ENCODE results near the gene PTPRN2. TPM values are rescaled to one million over a fixed set of nuclear protein-coding genes. Genes with fewer than 3 reads are reported as not detected.

PTPRN2 gene
- polyA plus RNA-seq, 1 of the 3 experiments (the other 2 are of a cell fraction): 4.0 TPM

DNA sequence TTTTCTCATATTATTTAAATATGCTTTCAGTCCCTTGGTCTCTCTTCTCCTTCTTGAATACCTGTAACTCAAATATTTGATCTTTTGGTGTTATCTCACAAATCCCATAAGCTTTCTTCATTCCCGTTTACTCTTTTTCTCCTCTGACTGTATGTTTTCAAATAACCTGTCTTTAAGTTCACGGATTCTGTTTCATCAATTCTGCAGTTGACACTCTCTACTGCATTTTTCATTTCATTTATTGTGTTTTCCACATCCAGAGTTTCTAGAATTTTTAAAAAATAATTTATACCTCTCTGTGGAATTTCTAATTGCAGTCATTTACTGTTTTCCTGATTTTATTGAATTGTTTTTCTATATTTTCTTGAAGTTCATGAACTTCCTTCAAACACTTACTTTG lies 298.4 kb downstream of the PTPRN2 start:
- H3K79me2 ChIP-seq (ENCODE audit: insufficient read depth): no peaks in the 10 kb centered on the region
- no peaks in the 10 kb centered on the region for H3K27me3 ChIP-seq (ENCODE audit: insufficient read depth)
- peaks cover 0 to 8% of the 10 kb centered on the region in 2 experiments; a peak in 1 of 4 replicates for H3K4me1 ChIP-seq (ENCODE audit: control insufficient read depth in 1 of 2, insufficient read depth in 2 of 2, low read depth in 1 of 2, low read length in 1 of 2)
- CTCF ChIA-PET: no interaction called here
- DNase-seq: no peak
- no peak overlapping the region for H3K9ac ChIP-seq
- no peak overlapping the region for H3K4me3 ChIP-seq (ENCODE audit: low read depth in 2 of 2, low read length in 1 of 2)
- no peaks in the 10 kb centered on the region for H3F3A ChIP-seq (replicated peaks; ENCODE audit: insufficient read depth)
- no peak overlapping the region for H2AFZ ChIP-seq (ENCODE audit: low read depth)
- H3K4me2 ChIP-seq: no peak overlapping the region
- H3K36me3 ChIP-seq (replicated peaks in 1 of 2; ENCODE audit: control insufficient read depth in 1 of 2, insufficient read depth in 2 of 2, low read length in 1 of 2): no peaks in the 10 kb centered on the region
- WGBS (ENCODE audit: low lambda C conversion rate): 36% methylated on average over 2 of the region's 2 CpGs
- H3K9me3 ChIP-seq: peaks cover 29% of the 10 kb centered on the region; the same call in 1 of the 2 replicates
- TF ChIP-seq RAD21 (IDR thresholded peaks at IDR 0.05; ENCODE audit: low read length): no peak
- TF ChIP-seq POLR2AphosphoS5 (IDR thresholded peaks at IDR 0.05; ENCODE audit: low read depth, low read length): no peak
- no peak for TF ChIP-seq FOXM1 (IDR thresholded peaks at IDR 0.05; ENCODE audit: low read depth)
- no peak for TF ChIP-seq SIN3A (IDR thresholded peaks at IDR 0.05; ENCODE audit: borderline replicate concordance, low read depth, low read length)
- no peak for TF ChIP-seq GABPA (IDR thresholded peaks at IDR 0.05; ENCODE audit: low read depth)
- no peak for TF ChIP-seq TAF1 (IDR thresholded peaks at IDR 0.05; ENCODE audit: borderline replicate concordance, low read depth, low read length)
- no peak overlapping the region for H3K27ac ChIP-seq (ENCODE audit: low read depth in 2 of 2, low read length in 1 of 2)
- H4K20me1 ChIP-seq (ENCODE audit: insufficient read depth): no peaks in the 10 kb centered on the region
- H3K9me2 ChIP-seq: no peaks in the 10 kb centered on the region
- POLR2A ChIA-PET: no interaction called here

- Histone ChIP-seq H3K4me2 (no peak overlapping the region), H3F3A (replicated peaks; ENCODE audit: insufficient read depth) (no peaks in the 10 kb centered on the region), H3K9me3 (peaks cover 29% of the 10 kb centered on the region; the same call in 1 of the 2 replicates), H3K4me1 (ENCODE audit: control insufficient read depth in 1 of 2, insufficient read depth in 2 of 2, low read depth in 1 of 2, low read length in 1 of 2) (peaks cover 0 to 11% of the 10 kb centered on the region in 2 experiments; a peak in 1 of 4 replicates), H4K20me1 (ENCODE audit: insufficient read depth) (no peaks in the 10 kb centered on the region), H3K9me2 (no peaks in the 10 kb centered on the region), H3K4me3 (ENCODE audit: low read depth in 2 of 2, low read length in 1 of 2) (no peak overlapping the region), H3K79me2 (ENCODE audit: insufficient read depth) (no peaks in the 10 kb centered on the region), H3K27me3 (ENCODE audit: insufficient read depth) (no peaks in the 10 kb centered on the region), H3K9ac (no peak overlapping the region), H2AFZ (ENCODE audit: low read depth) (no peak overlapping the region), H3K27ac (ENCODE audit: low read depth in 2 of 2, low read length in 1 of 2) (0 out of 4 replicates have a peak overlapping the region, but pooled peaks of 1 of the 2 experiments have one; percentile 19), H3K36me3 (replicated peaks in 1 of 2; ENCODE audit: control insufficient read depth in 1 of 2, insufficient read depth in 2 of 2, low read length in 1 of 2) (no peaks in the 10 kb centered on the region)
- TF ChIP-seq PBX3 (IDR thresholded peaks at IDR 0.05) (no peak), NFIC (IDR thresholded peaks at IDR 0.05; ENCODE audit: borderline replicate concordance) (no peak), GATA2 (CRISPR knock-in tag; IDR thresholded peaks at IDR 0.05) (peak; percentile 47)
- 20% methylated on average over 2 of the region's 2 CpGs for WGBS (ENCODE audit: low lambda C conversion rate)
- POLR2A ChIA-PET: interaction anchor here (1.5 kb wide), 1 partner anchor 12 kb away, joined by 8 read pairs; no protein-coding TSS in a partner anchor
- no peak for DNase-seq
- CTCF ChIA-PET: no interaction called here
Observed at GRCh38 chr7:158286210-158286609, 301.4 kb downstream of the PTPRN2 start.

- no peaks in the 10 kb centered on the region for H3K79me2 ChIP-seq (ENCODE audit: insufficient read depth)
- H3K9me2 ChIP-seq: no peaks in the 10 kb centered on the region
- ChIA-PET POLR2A (interaction anchor here (1.5 kb wide), 1 partner anchor 11 kb away, joined by 8 read pairs; no protein-coding TSS in a partner anchor), CTCF (interaction anchor here (1.4 kb wide), 1 partner anchor 16 kb away, joined by 3 read pairs; no protein-coding TSS in a partner anchor)
- no peak for DNase-seq
- H3K27ac ChIP-seq (ENCODE audit: low read depth in 2 of 2, low read length in 1 of 2): peak overlapping the region in 1 of 2 experiments; percentile 19; a peak in 1 of 4 replicates
- no peaks in the 10 kb centered on the region for H3K27me3 ChIP-seq (ENCODE audit: insufficient read depth)
- H4K20me1 ChIP-seq (ENCODE audit: insufficient read depth): no peaks in the 10 kb centered on the region
- H3K4me2 ChIP-seq: no peak overlapping the region
- H3K36me3 ChIP-seq (replicated peaks in 1 of 2; ENCODE audit: control insufficient read depth in 1 of 2, insufficient read depth in 2 of 2, low read length in 1 of 2): no peaks in the 10 kb centered on the region
- no peak overlapping the region for H3K9ac ChIP-seq
- no peak for TF ChIP-seq YY1 (IDR thresholded peaks at IDR 0.05; ENCODE audit: low read depth)
- TF ChIP-seq TEAD4 (IDR thresholded peaks at IDR 0.05; ENCODE audit: borderline replicate concordance, insufficient read depth): no peak
- no peak for TF ChIP-seq FOXM1 (IDR thresholded peaks at IDR 0.05; ENCODE audit: low read depth)
- TF ChIP-seq, protein P1, sequence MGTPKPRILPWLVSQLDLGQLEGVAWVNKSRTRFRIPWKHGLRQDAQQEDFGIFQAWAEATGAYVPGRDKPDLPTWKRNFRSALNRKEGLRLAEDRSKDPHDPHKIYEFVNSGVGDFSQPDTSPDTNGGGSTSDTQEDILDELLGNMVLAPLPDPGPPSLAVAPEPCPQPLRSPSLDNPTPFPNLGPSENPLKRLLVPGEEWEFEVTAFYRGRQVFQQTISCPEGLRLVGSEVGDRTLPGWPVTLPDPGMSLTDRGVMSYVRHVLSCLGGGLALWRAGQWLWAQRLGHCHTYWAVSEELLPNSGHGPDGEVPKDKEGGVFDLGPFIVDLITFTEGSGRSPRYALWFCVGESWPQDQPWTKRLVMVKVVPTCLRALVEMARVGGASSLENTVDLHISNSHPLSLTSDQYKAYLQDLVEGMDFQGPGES (IDR thresholded peaks at IDR 0.05; ENCODE audit: low read depth, low read length): no peak
- TF ChIP-seq EZH2phosphoT487 (IDR thresholded peaks at IDR 0.05; ENCODE audit: borderline replicate concordance, low read depth): no peak
- no peak for TF ChIP-seq RCOR1 (IDR thresholded peaks at IDR 0.05; ENCODE audit: low read length)
- TF ChIP-seq TCF12 (IDR thresholded peaks at IDR 0.05): no peak
- no peak for TF ChIP-seq NFIC (IDR thresholded peaks at IDR 0.05; ENCODE audit: borderline replicate concordance)
- no peak for TF ChIP-seq GABPA (IDR thresholded peaks at IDR 0.05; ENCODE audit: low read depth)
- H3K4me3 ChIP-seq (ENCODE audit: low read depth in 2 of 2, low read length in 1 of 2): no peak overlapping the region
- peaks cover 0 to 11% of the 10 kb centered on the region in 2 experiments; a peak in 1 of 4 replicates for H3K4me1 ChIP-seq (ENCODE audit: control insufficient read depth in 1 of 2, insufficient read depth in 2 of 2, low read depth in 1 of 2, low read length in 1 of 2)
- peaks cover 28% of the 10 kb centered on the region; the same call in 1 of the 2 replicates for H3K9me3 ChIP-seq
- H3F3A ChIP-seq (replicated peaks; ENCODE audit: insufficient read depth): no peaks in the 10 kb centered on the region
- 54% methylated on average over 8 of the region's 9 CpGs for WGBS (ENCODE audit: low lambda C conversion rate)
- H2AFZ ChIP-seq (ENCODE audit: low read depth): no peak overlapping the region
Observed at GRCh38 chr7:158285383-158285770, 302.2 kb downstream of the PTPRN2 start.
